Endodermal cell (in vitro differentiated cells): ENCODE results near the gene MUC2. TPM values are rescaled to one million over a fixed set of nuclear protein-coding genes. Genes with fewer than 3 reads are reported as not detected.

Experiments
- DNase-seq: peaks from one replicate; pipeline ENCODE4 v3.0.0-alpha.2; 2017
- H3K27ac ChIP-seq: 2 replicates; pipeline ENCODE4 v1.5.1; 2013; ENCODE audit warnings: mild to moderate bottlenecking, low read depth, low read length, moderate library complexity
- H3K27me3 ChIP-seq: 2 replicates; pipeline ENCODE4 v1.6.1; 2013; ENCODE audit warnings: mild to moderate bottlenecking, low read length, moderate library complexity; ENCODE audit not compliant: insufficient read depth, control insufficient read depth, poor library complexity, severe bottlenecking
- H3K36me3 ChIP-seq: 2 replicates; pipeline ENCODE4 v1.7.0; 2013; ENCODE audit warnings: mild to moderate bottlenecking, low read length, moderate library complexity; ENCODE audit not compliant: control insufficient read depth, insufficient read depth
- H3K4me1 ChIP-seq: one replicate; pipeline ENCODE4 v1.7.0; 2013; ENCODE audit warnings: low read length; ENCODE audit not compliant: control insufficient read depth, insufficient read depth
- H3K4me3 ChIP-seq: 2 replicates; pipeline ENCODE4 v1.5.1; 2013; ENCODE audit warnings: mild to moderate bottlenecking, low read length, moderate library complexity
- H3K9ac ChIP-seq: 2 replicates; pipeline ENCODE4 v1.6.1; 2013; ENCODE audit warnings: mild to moderate bottlenecking, low read length, moderate library complexity; ENCODE audit not compliant: poor library complexity, severe bottlenecking; ENCODE audit errors: extremely low read depth
- H3K9me3 ChIP-seq: 2 replicates; pipeline ENCODE4 v1.6.1; 2013; ENCODE audit warnings: mild to moderate bottlenecking, low read length, moderate library complexity; ENCODE audit not compliant: control insufficient read depth
- H3K27ac Mint-ChIP-seq: 2 replicates; pipeline ENCODE4 v1.8.0; 2020; ENCODE audit warnings: mixed read lengths
- H3K27me3 Mint-ChIP-seq: 2 replicates; pipeline ENCODE4 v1.8.0; 2021; ENCODE audit warnings: mild to moderate bottlenecking, mixed read lengths; ENCODE audit not compliant: insufficient read depth
- H3K36me3 Mint-ChIP-seq: 2 replicates; pipeline ENCODE4 v1.8.0; 2020; ENCODE audit warnings: low read depth, mixed read lengths
- H3K4me1 Mint-ChIP-seq: 2 replicates; pipeline ENCODE4 v1.8.0; 2020; ENCODE audit warnings: mixed read lengths
- H3K4me3 Mint-ChIP-seq: 2 replicates; pipeline ENCODE4 v1.8.0; 2020; ENCODE audit warnings: mild to moderate bottlenecking, moderate library complexity, mixed read lengths
- H3K9me3 Mint-ChIP-seq: 2 replicates; pipeline ENCODE4 v1.8.0; 2020; ENCODE audit warnings: mild to moderate bottlenecking, mixed read lengths
- CTCF ChIP-seq: fragments of 200-600 bp; sonication (generic); conservative IDR thresholded peaks from 2 replicates; pipeline ENCODE4 v1.5.0; 2021; ENCODE audit warnings: antibody characterized with exemption, mild to moderate bottlenecking
- WGBS, 2 experiments: methylation state at CpG; one replicate each; pipeline versions ENCODE4 v1.1.5 to v1.1.7; 2013; ENCODE audit warnings: missing lambda C conversion rate in 2 of 2, mixed read lengths in 1 of 2; ENCODE audit not compliant: insufficient coverage in 1 of 2, insufficient read length in 1 of 2; 5-methylcytosine and 5-hydroxymethylcytosine counted together
- total RNA-seq, 2 donors: library from RNA; stranded (reverse); fragmentation: NEBNext Ultra II Directional in 1 of 2; extraction: Animal tissue kit (Norgen Biotek cat#: 25700) in 1 of 2; gene quantifications; 2 replicates in 1 of 2; 3 replicates in 1 of 2; pipeline ENCODE4 v1.2.1, GENCODE V29; 2021

MUC2 gene
- total RNA-seq, 2 donors from 2014 or later, result not detected

DNA sequence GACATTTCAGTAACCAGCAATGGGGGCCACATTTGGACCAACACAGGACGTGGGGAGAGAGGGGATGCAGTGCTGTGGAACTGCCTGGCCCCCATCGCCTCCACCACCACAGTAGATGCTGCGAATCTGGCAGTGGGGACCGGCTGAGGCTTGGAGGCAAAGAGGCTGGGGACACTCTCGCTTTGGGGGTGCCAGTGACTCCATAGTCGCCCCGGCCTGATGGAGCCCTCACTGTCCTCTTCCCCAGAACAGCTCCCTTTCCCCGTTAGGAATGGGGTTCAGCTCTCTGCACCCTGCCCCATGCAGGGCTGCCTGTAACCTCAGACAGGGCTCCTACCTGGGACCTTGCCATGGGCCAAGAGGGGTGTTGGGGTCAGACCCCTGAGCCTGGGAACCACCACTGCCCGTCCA lies 1.8 kb upstream of the MUC2 start:
- DNase-seq, result no peak

GRCh38 chr11:1073261-1073724 lies 1.4 kb upstream of the MUC2 start:
- Histone ChIP-seq H3K36me3 (no peaks in the 10 kb centered on the region), H3K27me3 (peaks cover 3% of the 10 kb centered on the region), H3K4me1 (no peaks in the 10 kb centered on the region), H3K9me3 (no peaks in the 10 kb centered on the region), H3K27ac (no peak overlapping the region), H3K4me3 (no peak overlapping the region), H3K9ac (no peak overlapping the region)
- H3K4me1 Mint-ChIP-seq, result no peaks in the 10 kb centered on the region
- no peaks in the 10 kb centered on the region for H3K36me3 Mint-ChIP-seq
- 84 to 86% methylated on average over 8 to 13 of the region's 13 CpGs for WGBS, 2 experiments
- no peak overlapping the region for H3K27ac Mint-ChIP-seq
- DNase-seq, result no peak
- H3K27me3 Mint-ChIP-seq, result peaks cover 1% of the 10 kb centered on the region
- H3K9me3 Mint-ChIP-seq, result no peaks in the 10 kb centered on the region
- TF ChIP-seq CTCF, result no peak
- no peak overlapping the region for H3K4me3 Mint-ChIP-seq

More for the DNA sequence above, 1.8 kb upstream of the MUC2 start:
- H3K27ac Mint-ChIP-seq, result no peak overlapping the region
- H3K4me3 Mint-ChIP-seq, result no peak overlapping the region
- Histone ChIP-seq H3K4me3 (no peak overlapping the region), H3K9me3 (no peaks in the 10 kb centered on the region), H3K27ac (no peak overlapping the region), H3K9ac (no peak overlapping the region), H3K36me3 (no peaks in the 10 kb centered on the region), H3K4me1 (no peaks in the 10 kb centered on the region), H3K27me3 (peaks cover 8% of the 10 kb centered on the region)
- no peaks in the 10 kb centered on the region for H3K36me3 Mint-ChIP-seq
- 78 to 79% methylated on average over 5 to 9 of the region's 9 CpGs for WGBS, 2 experiments
- no peak for TF ChIP-seq CTCF
- peaks cover 5% of the 10 kb centered on the region for H3K27me3 Mint-ChIP-seq
- H3K4me1 Mint-ChIP-seq, result no peaks in the 10 kb centered on the region
- H3K9me3 Mint-ChIP-seq, result no peaks in the 10 kb centered on the region

DNA sequence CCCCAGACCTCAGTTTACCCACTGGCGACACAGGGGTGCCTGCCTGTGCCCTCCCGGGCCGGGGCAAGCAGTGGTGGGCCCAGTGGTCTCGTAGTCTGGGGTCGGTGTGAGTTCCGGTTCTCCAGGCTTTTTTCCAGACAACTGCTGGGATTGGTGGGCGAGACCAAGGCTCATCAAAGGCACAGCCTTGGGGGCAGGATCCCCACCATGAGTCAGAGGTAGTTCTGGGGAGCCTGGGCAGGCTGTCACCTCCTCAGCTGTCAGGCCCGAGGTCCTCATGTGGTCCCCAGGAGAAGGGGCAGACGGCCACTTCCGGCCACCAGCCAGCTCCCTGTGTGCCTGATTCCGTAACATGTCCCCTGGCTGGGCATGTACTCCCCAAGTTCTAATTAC lies 827 bp upstream of the MUC2 start:
- Histone ChIP-seq H3K27ac (no peak overlapping the region), H3K27me3 (no peaks in the 10 kb centered on the region)

More for the DNA sequence above, 827 bp upstream of the MUC2 start:
- WGBS, 2 experiments, result 91 to 100% methylated on average over 2 to 11 of the region's 11 CpGs
- no peaks in the 10 kb centered on the region for H3K4me1 Mint-ChIP-seq
- Histone ChIP-seq H3K9ac (no peak overlapping the region), H3K9me3 (no peaks in the 10 kb centered on the region), H3K4me3 (no peak overlapping the region), H3K36me3 (no peaks in the 10 kb centered on the region), H3K4me1 (no peaks in the 10 kb centered on the region)
- no peaks in the 10 kb centered on the region for H3K9me3 Mint-ChIP-seq
- H3K27me3 Mint-ChIP-seq, result no peaks in the 10 kb centered on the region
- H3K36me3 Mint-ChIP-seq, result no peaks in the 10 kb centered on the region
- no peak overlapping the region for H3K4me3 Mint-ChIP-seq
- TF ChIP-seq CTCF, result no peak
- DNase-seq, result no peak
- H3K27ac Mint-ChIP-seq, result no peak overlapping the region
